ENCODE results near the gene TCF7L1.

DNA sequence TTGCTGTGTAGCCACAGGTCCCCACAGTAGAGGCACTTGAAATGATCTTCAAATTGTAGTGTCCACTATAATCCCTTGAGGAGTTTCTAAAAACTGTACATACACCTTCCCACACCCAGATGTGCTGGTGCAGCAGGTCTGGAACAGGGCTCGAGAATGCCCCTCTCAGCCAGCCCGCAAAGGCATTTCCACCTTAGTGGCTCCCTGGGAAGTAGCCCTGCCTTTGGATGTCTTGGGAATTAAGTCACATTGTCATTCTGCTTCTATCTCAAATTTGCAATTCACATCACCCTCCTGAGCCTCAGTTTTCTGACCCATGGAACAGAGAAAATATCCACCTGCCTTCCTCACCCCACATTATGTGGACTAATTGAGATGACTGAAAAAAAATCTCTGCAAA lies 44.3 kb upstream of the TCF7L1 start:
- TF ChIP-seq CTCF (IDR thresholded peaks at IDR 0.05) (no peak), POLR2AphosphoS5 (IDR thresholded peaks at IDR 0.05) (no peak), EP300 (IDR thresholded peaks at IDR 0.05) (no peak), POLR2A (IDR thresholded peaks at IDR 0.05; ENCODE audit: low read depth) (no peak)

All from esophagus muscularis mucosa (tissue), 4 donors.